Prostate gland (tissue), 2 donors: ENCODE results near the gene A3GALT2.

Experiments used
- CTCF ChIP-seq, 4 experiments: fragments of 200-600 bp in 2 of 4; fragments of 450-650 bp in 2 of 4; sonication (generic) in 2 of 4; IDR thresholded peaks; 1 replicate in 3 of 4; 2 replicates in 1 of 4; pipeline ENCODE4 v1.5.1; 2016 to 2019; ENCODE audit warnings: antibody characterized with exemption in 4 of 4, mild to moderate bottlenecking in 2 of 4, moderate library complexity in 2 of 4
- POLR2AphosphoS5 ChIP-seq: sonication (generic); formaldehyde crosslinking; IDR thresholded peaks from one replicate; pipeline ENCODE4 v1.6.1; 2017; ENCODE audit warnings: antibody characterized with exemption

- TF ChIP-seq CTCF (IDR thresholded peaks at IDR 0.05): no peak
- TF ChIP-seq POLR2AphosphoS5: no peak
These were observed 14.0 kb downstream of the A3GALT2 start for GRCh38 chr1:33306653-33307493.
